ENCODE measurements around the gene MXD1. TPM values are rescaled to one million over a fixed set of nuclear protein-coding genes. Genes with fewer than 3 reads are reported as not detected.

The MXD1 gene
- total and polyA plus RNA-seq, 9 of the 15 experiments (the other 6 are each of a cell fraction or from before 2014, with no cell fraction given), result 6.7 to 35.9 (median 11.0) TPM

DNA sequence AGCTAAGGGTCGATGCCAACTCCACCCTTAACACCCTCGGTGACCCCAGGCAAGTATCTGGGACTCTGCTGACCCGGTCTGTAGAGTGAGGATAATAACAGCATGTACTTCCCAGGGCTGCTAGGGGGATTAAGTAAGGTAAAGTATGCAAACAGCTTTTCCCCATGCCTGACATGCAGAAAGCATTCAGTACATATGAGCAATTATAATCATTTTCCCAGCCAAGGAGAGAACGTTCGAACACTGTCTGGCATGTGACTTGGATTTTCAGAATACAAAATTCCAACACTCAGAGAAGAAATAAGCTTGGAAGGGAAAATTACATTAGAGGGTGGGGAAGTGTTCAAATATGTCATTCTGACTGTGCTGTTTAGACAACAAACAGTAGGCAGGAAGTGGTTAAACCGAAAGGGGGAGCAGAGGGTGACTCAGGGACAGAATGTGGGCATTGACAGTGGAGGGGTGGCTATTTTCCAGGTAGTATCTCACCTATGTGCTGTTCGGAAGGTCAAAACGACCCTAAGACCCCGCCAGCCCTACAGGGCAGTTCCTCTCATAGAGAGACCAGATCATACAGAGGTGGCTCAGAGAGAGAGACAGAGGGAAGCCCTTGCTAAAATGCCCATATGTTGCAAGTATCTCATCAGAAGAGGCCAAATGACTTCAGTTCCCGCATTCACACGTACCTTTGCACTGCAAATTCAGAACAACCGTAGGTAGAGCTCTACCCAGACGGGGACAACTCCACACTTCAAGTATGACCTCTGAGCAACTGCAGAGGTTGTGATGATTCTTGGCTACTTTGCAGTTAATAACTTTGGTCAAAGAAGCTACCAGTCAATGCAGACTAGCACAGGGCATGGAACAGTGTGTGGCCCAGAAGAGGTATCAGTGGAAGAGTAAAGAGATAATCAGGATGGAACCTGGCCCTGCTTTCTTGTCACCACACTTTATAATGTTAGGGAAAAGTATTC lies 31.7 kb downstream of the MXD1 start (continued):
- TF ChIP-seq, protein P1, sequence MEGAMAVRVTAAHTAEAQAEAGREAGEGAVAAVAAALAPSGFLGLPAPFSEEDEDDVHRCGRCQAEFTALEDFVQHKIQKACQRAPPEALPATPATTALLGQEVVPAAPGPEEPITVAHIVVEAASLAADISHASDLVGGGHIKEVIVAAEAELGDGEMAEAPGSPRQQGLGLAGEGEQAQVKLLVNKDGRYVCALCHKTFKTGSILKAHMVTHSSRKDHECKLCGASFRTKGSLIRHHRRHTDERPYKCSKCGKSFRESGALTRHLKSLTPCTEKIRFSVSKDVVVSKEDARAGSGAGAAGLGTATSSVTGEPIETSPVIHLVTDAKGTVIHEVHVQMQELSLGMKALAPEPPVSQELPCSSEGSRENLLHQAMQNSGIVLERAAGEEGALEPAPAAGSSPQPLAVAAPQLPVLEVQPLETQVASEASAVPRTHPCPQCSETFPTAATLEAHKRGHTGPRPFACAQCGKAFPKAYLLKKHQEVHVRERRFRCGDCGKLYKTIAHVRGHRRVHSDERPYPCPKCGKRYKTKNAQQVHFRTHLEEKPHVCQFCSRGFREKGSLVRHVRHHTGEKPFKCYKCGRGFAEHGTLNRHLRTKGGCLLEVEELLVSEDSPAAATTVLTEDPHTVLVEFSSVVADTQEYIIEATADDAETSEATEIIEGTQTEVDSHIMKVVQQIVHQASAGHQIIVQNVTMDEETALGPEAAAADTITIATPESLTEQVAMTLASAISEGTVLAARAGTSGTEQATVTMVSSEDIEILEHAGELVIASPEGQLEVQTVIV (CRISPR knock-in tag; IDR thresholded peaks at IDR 0.05; ENCODE audit: borderline replicate concordance), result no peak
- TF ChIP-seq ZNF766 (CRISPR knock-in tag; conservative IDR thresholded peaks at IDR 0.05), result no peak
- no peak for TF ChIP-seq MEIS2 (IDR thresholded peaks at IDR 0.05; ENCODE audit: partially characterized antibody)
- no peak for TF ChIP-seq PML (IDR thresholded peaks at IDR 0.05; ENCODE audit: low read length)
- TF ChIP-seq C11orf30 (IDR thresholded peaks at IDR 0.05; ENCODE audit: low read depth), result peak; percentile 50; the same call in 1 of the 2 replicates
- TF ChIP-seq PTBP1 (IDR thresholded peaks at IDR 0.05; ENCODE audit: low read depth, low read length), result no peak
- no peak for TF ChIP-seq THRAP3 (IDR thresholded peaks at IDR 0.05; ENCODE audit: borderline replicate concordance)
- no peak for TF ChIP-seq HNRNPK (IDR thresholded peaks at IDR 0.05; ENCODE audit: low read depth, low read length, poor library complexity, severe bottlenecking)
- TF ChIP-seq MEF2D (tag; conservative IDR thresholded peaks at IDR 0.05; ENCODE audit: low read depth), result peak; percentile 41; the same call in 1 of the 2 replicates
- TF ChIP-seq POLR2AphosphoS5 (IDR thresholded peaks at IDR 0.05; ENCODE audit: control insufficient read depth, insufficient read depth, low read depth, low read length), result no peak
- peak; percentile 35; the same call in 1 of the 2 replicates for TF ChIP-seq POLR2A (conservative IDR thresholded peaks at IDR 0.05)
- TF ChIP-seq, protein P2, sequence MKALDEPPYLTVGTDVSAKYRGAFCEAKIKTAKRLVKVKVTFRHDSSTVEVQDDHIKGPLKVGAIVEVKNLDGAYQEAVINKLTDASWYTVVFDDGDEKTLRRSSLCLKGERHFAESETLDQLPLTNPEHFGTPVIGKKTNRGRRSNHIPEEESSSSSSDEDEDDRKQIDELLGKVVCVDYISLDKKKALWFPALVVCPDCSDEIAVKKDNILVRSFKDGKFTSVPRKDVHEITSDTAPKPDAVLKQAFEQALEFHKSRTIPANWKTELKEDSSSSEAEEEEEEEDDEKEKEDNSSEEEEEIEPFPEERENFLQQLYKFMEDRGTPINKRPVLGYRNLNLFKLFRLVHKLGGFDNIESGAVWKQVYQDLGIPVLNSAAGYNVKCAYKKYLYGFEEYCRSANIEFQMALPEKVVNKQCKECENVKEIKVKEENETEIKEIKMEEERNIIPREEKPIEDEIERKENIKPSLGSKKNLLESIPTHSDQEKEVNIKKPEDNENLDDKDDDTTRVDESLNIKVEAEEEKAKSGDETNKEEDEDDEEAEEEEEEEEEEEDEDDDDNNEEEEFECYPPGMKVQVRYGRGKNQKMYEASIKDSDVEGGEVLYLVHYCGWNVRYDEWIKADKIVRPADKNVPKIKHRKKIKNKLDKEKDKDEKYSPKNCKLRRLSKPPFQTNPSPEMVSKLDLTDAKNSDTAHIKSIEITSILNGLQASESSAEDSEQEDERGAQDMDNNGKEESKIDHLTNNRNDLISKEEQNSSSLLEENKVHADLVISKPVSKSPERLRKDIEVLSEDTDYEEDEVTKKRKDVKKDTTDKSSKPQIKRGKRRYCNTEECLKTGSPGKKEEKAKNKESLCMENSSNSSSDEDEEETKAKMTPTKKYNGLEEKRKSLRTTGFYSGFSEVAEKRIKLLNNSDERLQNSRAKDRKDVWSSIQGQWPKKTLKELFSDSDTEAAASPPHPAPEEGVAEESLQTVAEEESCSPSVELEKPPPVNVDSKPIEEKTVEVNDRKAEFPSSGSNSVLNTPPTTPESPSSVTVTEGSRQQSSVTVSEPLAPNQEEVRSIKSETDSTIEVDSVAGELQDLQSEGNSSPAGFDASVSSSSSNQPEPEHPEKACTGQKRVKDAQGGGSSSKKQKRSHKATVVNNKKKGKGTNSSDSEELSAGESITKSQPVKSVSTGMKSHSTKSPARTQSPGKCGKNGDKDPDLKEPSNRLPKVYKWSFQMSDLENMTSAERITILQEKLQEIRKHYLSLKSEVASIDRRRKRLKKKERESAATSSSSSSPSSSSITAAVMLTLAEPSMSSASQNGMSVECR (CRISPR knock-in tag; IDR thresholded peaks at IDR 0.05), result no peak
- no peak for TF ChIP-seq NR3C1 (CRISPR knock-in tag; IDR thresholded peaks at IDR 0.05)
- TF ChIP-seq, protein P3, sequence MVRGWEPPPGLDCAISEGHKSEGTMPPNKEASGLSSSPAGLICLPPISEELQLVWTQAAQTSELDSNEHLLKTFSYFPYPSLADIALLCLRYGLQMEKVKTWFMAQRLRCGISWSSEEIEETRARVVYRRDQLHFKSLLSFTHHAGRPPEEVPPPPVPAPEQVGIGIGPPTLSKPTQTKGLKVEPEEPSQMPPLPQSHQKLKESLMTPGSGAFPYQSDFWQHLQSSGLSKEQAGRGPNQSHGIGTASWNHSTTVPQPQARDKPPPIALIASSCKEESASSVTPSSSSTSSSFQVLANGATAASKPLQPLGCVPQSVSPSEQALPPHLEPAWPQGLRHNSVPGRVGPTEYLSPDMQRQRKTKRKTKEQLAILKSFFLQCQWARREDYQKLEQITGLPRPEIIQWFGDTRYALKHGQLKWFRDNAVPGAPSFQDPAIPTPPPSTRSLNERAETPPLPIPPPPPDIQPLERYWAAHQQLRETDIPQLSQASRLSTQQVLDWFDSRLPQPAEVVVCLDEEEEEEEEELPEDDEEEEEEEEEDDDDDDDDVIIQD (CRISPR knock-in tag; IDR thresholded peaks at IDR 0.05), result no peak
- TF ChIP-seq, protein P4, sequence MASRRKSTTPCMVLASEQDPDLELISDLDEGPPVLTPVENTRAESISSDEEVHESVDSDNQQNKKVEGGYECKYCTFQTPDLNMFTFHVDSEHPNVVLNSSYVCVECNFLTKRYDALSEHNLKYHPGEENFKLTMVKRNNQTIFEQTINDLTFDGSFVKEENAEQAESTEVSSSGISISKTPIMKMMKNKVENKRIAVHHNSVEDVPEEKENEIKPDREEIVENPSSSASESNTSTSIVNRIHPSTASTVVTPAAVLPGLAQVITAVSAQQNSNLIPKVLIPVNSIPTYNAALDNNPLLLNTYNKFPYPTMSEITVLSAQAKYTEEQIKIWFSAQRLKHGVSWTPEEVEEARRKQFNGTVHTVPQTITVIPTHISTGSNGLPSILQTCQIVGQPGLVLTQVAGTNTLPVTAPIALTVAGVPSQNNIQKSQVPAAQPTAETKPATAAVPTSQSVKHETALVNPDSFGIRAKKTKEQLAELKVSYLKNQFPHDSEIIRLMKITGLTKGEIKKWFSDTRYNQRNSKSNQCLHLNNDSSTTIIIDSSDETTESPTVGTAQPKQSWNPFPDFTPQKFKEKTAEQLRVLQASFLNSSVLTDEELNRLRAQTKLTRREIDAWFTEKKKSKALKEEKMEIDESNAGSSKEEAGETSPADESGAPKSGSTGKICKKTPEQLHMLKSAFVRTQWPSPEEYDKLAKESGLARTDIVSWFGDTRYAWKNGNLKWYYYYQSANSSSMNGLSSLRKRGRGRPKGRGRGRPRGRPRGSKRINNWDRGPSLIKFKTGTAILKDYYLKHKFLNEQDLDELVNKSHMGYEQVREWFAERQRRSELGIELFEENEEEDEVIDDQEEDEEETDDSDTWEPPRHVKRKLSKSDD (conservative IDR thresholded peaks at IDR 0.05; ENCODE audit: low read length), result no peak
- 0 out of 2 replicates have a peak, but pooled peaks have one; percentile 23 for TF ChIP-seq HDAC2 (IDR thresholded peaks at IDR 0.05)

All from K562 (cell line).